AG20443 (cell line): ENCODE results near the gene IGSF23.

Experiments used
- DNase-seq: peaks from one replicate; pipeline ENCODE4 v3.0.0; 2012; ENCODE audit warnings: low spot score, mixed read lengths

Gene IGSF23

GRCh38 chr19:44613295-44614178 lies at the start of gene IGSF23:
IGSF23 (plus strand) TSS chr19:44613563; CDS start chr19:44613646, 83 bp downstream.
- DNase-seq = no peak

GRCh38 chr19:44566984-44567383 lies 46.4 kb upstream of the IGSF23 start:
- no peak for DNase-seq

GRCh38 chr19:44567745-44568144 lies 45.6 kb upstream of the IGSF23 start:
- no peak for DNase-seq

GRCh38 chr19:44570603-44570983 lies 42.8 kb upstream of the IGSF23 start:
- DNase-seq = no peak

GRCh38 chr19:44570984-44571684 lies 42.2 kb upstream of the IGSF23 start:
- peak; percentile 81 for DNase-seq

GRCh38 chr19:44571830-44572580 lies 41.4 kb upstream of the IGSF23 start:
- no peak for DNase-seq

- no peak for DNase-seq
Observed at GRCh38 chr19:44572581-44572900, 40.8 kb upstream of the IGSF23 start.

GRCh38 chr19:44573183-44573582 lies 40.2 kb upstream of the IGSF23 start:
- DNase-seq = no peak

- no peak for DNase-seq
Observed at GRCh38 chr19:44573627-44574026, 39.7 kb upstream of the IGSF23 start.

GRCh38 chr19:44574186-44574950 lies 39.0 kb upstream of the IGSF23 start:
- DNase-seq = no peak

- DNase-seq = no peak
Observed at GRCh38 chr19:44575116-44575700, 38.2 kb upstream of the IGSF23 start.

- no peak for DNase-seq
Observed at GRCh38 chr19:44576843-44577565, 36.4 kb upstream of the IGSF23 start.

GRCh38 chr19:44577566-44577874 lies 35.8 kb upstream of the IGSF23 start:
- no peak for DNase-seq

- DNase-seq = no peak
Observed at GRCh38 chr19:44579663-44580365, 33.5 kb upstream of the IGSF23 start.

- no peak for DNase-seq
Observed at GRCh38 chr19:44580366-44580895, 32.9 kb upstream of the IGSF23 start.

- no peak for DNase-seq
Observed at GRCh38 chr19:44581288-44581687, 32.1 kb upstream of the IGSF23 start.

- peak; percentile 70 for DNase-seq
Observed at GRCh38 chr19:44582581-44583265, 30.6 kb upstream of the IGSF23 start.

GRCh38 chr19:44585371-44586133 lies 27.8 kb upstream of the IGSF23 start:
- DNase-seq = peak; percentile 31
